ENCODE data around the gene TSPAN32. TPM values are rescaled to one million over a fixed set of nuclear protein-coding genes. Genes with fewer than 3 reads are reported as not detected.

TSPAN32 gene
- 100 to 1,000 TPM; 268 to 327 (median 299) TPM for total RNA-seq
- total RNA-seq (2013), result 140 TPM

DNA sequence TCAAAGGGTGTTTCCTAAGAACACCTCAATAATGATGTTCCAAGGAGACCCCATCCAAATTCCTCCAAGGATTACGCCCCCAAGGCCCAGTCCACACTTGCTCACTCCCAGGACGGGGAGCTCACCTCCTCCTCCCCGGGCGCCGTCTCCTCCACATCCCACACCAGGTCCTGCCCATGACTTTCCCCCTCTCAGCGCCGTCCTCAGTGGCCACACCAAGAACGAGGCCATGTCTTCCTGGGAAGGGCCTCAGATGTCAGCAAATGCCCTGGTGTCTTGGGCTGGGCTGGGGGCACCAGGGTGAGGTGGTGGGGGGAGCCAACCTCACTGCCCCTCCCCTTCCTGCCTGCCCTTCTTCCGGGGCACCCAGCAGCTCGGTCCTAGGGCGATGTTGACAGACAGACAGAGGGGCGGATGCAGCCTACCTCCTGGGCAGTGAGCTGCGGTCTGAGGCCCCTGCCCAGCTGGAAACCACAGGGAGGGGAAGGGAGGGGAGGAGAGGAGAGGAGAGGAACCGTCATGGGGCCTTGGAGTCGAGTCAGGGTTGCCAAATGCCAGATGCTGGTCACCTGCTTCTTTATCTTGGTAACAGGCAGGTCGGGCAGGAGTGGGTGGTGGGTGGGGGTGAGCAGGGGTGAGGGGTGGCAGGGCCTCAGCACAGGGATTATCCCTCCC, at the start of gene TSPAN32, which contains the start of gene C11orf21:
TSPAN32 (plus strand) TSS at position 383 of the 675 bp plus-strand sequence; CDS start at position 520, 137 bp downstream.
C11orf21 (minus strand) TSS at position 288 of the 675 bp plus-strand sequence; CDS start at position 178, 110 bp downstream.
- no peaks in the 10 kb centered on the region for H3K27me3 Mint-ChIP-seq (ENCODE audit: low read depth in 2 of 2)
- Histone ChIP-seq H3K4me1 (ENCODE audit: control insufficient read depth, insufficient read depth, low read length) (peaks cover 96% of the 10 kb centered on the region), H3K27me3 (ENCODE audit: control insufficient read depth, insufficient read depth, low read length) (no peaks in the 10 kb centered on the region), H3K27ac (ENCODE audit: low read length) (peak within 1 kb of the TSS; percentile 83), H3K9me3 (ENCODE audit: control insufficient read depth, insufficient read depth, low read length) (no peaks in the 10 kb centered on the region), H3K4me3 (ENCODE audit: low read length) (peak within 1 kb of the TSS; percentile 84), H3K36me3 (ENCODE audit: control insufficient read depth, insufficient read depth, low read length) (peaks cover 40% of the 10 kb centered on the region)
- peak within 1 kb of the TSS; percentile 98 for H3K4me3 Mint-ChIP-seq
- no peaks in the 10 kb centered on the region for H3K36me3 Mint-ChIP-seq
- intact Hi-C loops (cut with micrococcal nuclease), result loop anchor here (1.0 to 5.0 kb wide), 3 partner anchors 34 to 105 kb away; partner anchors contain the start of gene TSSC4
- peak within 1 kb of the TSS; percentile 86 to 96 for H3K27ac Mint-ChIP-seq
- DNase-seq (peak; percentile 67 to 77), ATAC-seq (peak; percentile 62 to 77 (median 73))
- peaks cover 34 to 85% of the 10 kb centered on the region in 2 donors for H3K4me1 Mint-ChIP-seq
- H3K9me3 Mint-ChIP-seq, result no peaks in the 10 kb centered on the region
- TF ChIP-seq, protein P1, sequence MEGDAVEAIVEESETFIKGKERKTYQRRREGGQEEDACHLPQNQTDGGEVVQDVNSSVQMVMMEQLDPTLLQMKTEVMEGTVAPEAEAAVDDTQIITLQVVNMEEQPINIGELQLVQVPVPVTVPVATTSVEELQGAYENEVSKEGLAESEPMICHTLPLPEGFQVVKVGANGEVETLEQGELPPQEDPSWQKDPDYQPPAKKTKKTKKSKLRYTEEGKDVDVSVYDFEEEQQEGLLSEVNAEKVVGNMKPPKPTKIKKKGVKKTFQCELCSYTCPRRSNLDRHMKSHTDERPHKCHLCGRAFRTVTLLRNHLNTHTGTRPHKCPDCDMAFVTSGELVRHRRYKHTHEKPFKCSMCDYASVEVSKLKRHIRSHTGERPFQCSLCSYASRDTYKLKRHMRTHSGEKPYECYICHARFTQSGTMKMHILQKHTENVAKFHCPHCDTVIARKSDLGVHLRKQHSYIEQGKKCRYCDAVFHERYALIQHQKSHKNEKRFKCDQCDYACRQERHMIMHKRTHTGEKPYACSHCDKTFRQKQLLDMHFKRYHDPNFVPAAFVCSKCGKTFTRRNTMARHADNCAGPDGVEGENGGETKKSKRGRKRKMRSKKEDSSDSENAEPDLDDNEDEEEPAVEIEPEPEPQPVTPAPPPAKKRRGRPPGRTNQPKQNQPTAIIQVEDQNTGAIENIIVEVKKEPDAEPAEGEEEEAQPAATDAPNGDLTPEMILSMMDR (IDR thresholded peaks at IDR 0.05), result no peak
- 2% methylated on average over 15 of the region's 16 CpGs for WGBS (ENCODE audit: insufficient coverage)

DNA sequence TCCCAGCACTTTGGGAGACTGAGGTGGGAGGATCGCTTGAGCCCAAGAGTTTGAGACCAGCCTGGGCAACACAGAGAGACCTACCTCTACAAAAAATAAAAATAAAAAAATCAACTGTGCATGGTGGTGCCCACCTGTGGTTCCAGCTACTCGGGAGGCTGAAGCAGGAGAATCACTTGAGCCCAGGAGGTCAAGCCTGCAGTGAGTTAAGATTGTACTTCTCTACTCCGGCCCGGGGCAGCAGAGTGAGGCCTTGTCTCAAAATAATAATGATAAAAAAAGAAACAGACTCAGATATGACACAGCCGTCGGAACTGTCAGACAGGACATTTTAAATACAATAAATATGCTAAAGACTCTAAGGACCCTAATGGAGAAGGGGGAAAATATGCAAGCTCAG, 49.8 kb upstream of the TSPAN32 start:
- H3K4me1 ChIP-seq (ENCODE audit: control insufficient read depth, insufficient read depth, low read length), result no peaks in the 10 kb centered on the region
- no peaks in the 10 kb centered on the region for H3K36me3 ChIP-seq (ENCODE audit: control insufficient read depth, insufficient read depth, low read length)
- H3K27ac Mint-ChIP-seq, result no peak overlapping the region
- H3K9me3 ChIP-seq (ENCODE audit: control insufficient read depth, insufficient read depth, low read length), result no peaks in the 10 kb centered on the region
- DNase-seq (no peak), ATAC-seq (no peak)
- WGBS (ENCODE audit: insufficient coverage), result 93% methylated on average over 6 of the region's 6 CpGs
- no peak overlapping the region for H3K4me3 Mint-ChIP-seq
- no peaks in the 10 kb centered on the region for H3K4me1 Mint-ChIP-seq
- TF ChIP-seq, protein P1 (IDR thresholded peaks at IDR 0.05), result no peak
- no peak overlapping the region for H3K27ac ChIP-seq (ENCODE audit: low read length)
- intact Hi-C loops (cut with micrococcal nuclease), result no loop called here
- H3K36me3 Mint-ChIP-seq, result no peaks in the 10 kb centered on the region
- peaks cover 0 to 6% of the 10 kb centered on the region in 2 donors for H3K27me3 Mint-ChIP-seq (ENCODE audit: low read depth in 2 of 2)
- H3K4me3 ChIP-seq (ENCODE audit: low read length), result no peak overlapping the region
- H3K27me3 ChIP-seq (ENCODE audit: control insufficient read depth, insufficient read depth, low read length), result no peaks in the 10 kb centered on the region
- no peaks in the 10 kb centered on the region for H3K9me3 Mint-ChIP-seq

DNA sequence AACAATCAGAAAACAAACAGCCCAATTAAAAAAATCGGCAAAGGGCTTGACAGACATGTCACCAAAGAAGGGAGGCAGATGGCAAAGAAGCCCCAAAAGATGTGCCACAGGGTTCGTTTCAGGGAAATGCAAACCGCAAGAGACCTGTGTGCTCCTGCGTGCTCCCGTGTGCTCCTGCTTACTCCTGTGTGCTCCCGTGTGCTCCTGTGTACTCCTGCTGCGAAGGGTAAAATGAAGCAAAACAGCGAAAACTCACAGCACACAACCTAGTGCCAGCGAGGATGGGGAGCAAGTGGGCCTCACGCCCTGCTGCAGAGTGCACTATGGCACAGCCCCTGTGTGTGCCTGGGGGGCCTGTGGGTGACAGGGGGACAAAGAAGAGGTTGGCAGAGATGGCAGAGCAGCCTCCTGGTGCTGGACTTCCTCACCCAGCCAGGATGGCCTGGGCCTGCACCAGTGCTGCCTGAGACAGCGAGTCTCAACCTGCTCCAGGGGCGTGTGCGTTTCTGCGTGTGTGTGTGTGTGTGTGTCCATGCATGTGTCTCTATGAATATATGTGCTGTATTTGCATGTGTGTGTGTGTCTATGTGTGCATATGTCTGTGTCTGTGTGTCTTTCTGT, 45.4 kb upstream of the TSPAN32 start:
- H3K36me3 ChIP-seq (ENCODE audit: control insufficient read depth, insufficient read depth, low read length), result no peaks in the 10 kb centered on the region
- ATAC-seq, result no peak
- intact Hi-C loops (cut with micrococcal nuclease), result no loop called here
- no peaks in the 10 kb centered on the region for H3K9me3 ChIP-seq (ENCODE audit: control insufficient read depth, insufficient read depth, low read length)
- H3K27ac ChIP-seq (ENCODE audit: low read length), result no peak overlapping the region
- Mint-ChIP-seq H3K36me3 (no peaks in the 10 kb centered on the region), H3K4me1 (no peaks in the 10 kb centered on the region), H3K9me3 (no peaks in the 10 kb centered on the region), H3K4me3 (no peak overlapping the region), H3K27ac (no peak overlapping the region), H3K27me3 (ENCODE audit: low read depth in 2 of 2) (no peaks in the 10 kb centered on the region)
- no peaks in the 10 kb centered on the region for H3K27me3 ChIP-seq (ENCODE audit: control insufficient read depth, insufficient read depth, low read length)
- H3K4me1 ChIP-seq (ENCODE audit: control insufficient read depth, insufficient read depth, low read length), result no peaks in the 10 kb centered on the region
- WGBS (ENCODE audit: insufficient coverage), result 76% methylated on average over 14 of the region's 14 CpGs
- TF ChIP-seq, protein P1 (IDR thresholded peaks at IDR 0.05), result no peak
- no peak overlapping the region for H3K4me3 ChIP-seq (ENCODE audit: low read length)
- DNase-seq, result no peak
